Measurements from ENCODE around the gene JAKMIP3.

- no peak for TF ChIP-seq CTCF (IDR thresholded peaks at IDR 0.05; ENCODE audit: low read depth, low read length)
- TF ChIP-seq EZH2phosphoT487 (IDR thresholded peaks at IDR 0.05; ENCODE audit: low read depth) = no peak
These were observed 30.5 kb downstream of the JAKMIP3 start for GRCh38 chr10:132096223-132096622.
